SK-N-SH treated with all-trans-retinoic acid at 6 μM for 48 hours (cell line): Measurements from ENCODE around the gene STAT5A.

Experiments
- ATAC-seq: fragments of 200-7000 bp; cut with Tn5 transposase; 3 replicates; pipeline ENCODE4 v1.9.1; 2020; ENCODE audit warnings: mild to moderate bottlenecking, moderate library complexity
- ARNTL ChIP-seq: fragments of 450-650 bp; formaldehyde crosslinking; IDR thresholded peaks from 2 replicates; pipeline ENCODE4 v1.5.0; 2020; ENCODE audit warnings: low read depth, mild to moderate bottlenecking, moderate library complexity, borderline replicate concordance
- BACH2 ChIP-seq: fragments of 250-450 bp; sonication (Bioruptor Pico); IDR thresholded peaks from 2 replicates; pipeline ENCODE4 v1.9.0; 2021; ENCODE audit warnings: mild to moderate bottlenecking, borderline replicate concordance
- CREB5 ChIP-seq: fragments of 250-450 bp; sonication (Bioruptor Pico); IDR thresholded peaks from 2 replicates; pipeline ENCODE4 v1.5.1; 2020; ENCODE audit warnings: low read depth, mild to moderate bottlenecking, moderate library complexity
- CSDC2 ChIP-seq: fragments of 250-450 bp; sonication (Bioruptor Pico); IDR thresholded peaks from 2 replicates; pipeline ENCODE4 v1.5.0; 2020; ENCODE audit warnings: mild to moderate bottlenecking, moderate library complexity
- CSRNP3 ChIP-seq: fragments of 250-450 bp; sonication (Bioruptor Pico); IDR thresholded peaks from 2 replicates; pipeline ENCODE4 v1.5.1; 2021; ENCODE audit warnings: mild to moderate bottlenecking, moderate library complexity
- ESRRG ChIP-seq: fragments of 250-450 bp; sonication (Bioruptor Pico); IDR thresholded peaks from 2 replicates; pipeline ENCODE4 v1.6.1; 2021; ENCODE audit warnings: mild to moderate bottlenecking
- GLIS3 ChIP-seq: fragments of 250-450 bp; sonication (Bioruptor Pico); IDR thresholded peaks from 2 replicates; pipeline ENCODE4 v1.5.0; 2020; ENCODE audit warnings: mild to moderate bottlenecking, moderate library complexity
- OSR1 ChIP-seq: fragments of 250-450 bp; sonication (Bioruptor Pico); IDR thresholded peaks from 2 replicates; pipeline ENCODE4 v1.8.0; 2022; ENCODE audit warnings: moderate library complexity, mild to moderate bottlenecking, inconsistent platforms
- POU6F1 ChIP-seq: fragments of 250-450 bp; sonication (Bioruptor Pico); IDR thresholded peaks from 2 replicates; pipeline ENCODE4 v1.8.0; 2021; ENCODE audit warnings: low read depth, mild to moderate bottlenecking, moderate library complexity, borderline replicate concordance
- PPARA ChIP-seq: fragments of 250-450 bp; sonication (Bioruptor Pico); IDR thresholded peaks from 2 replicates; pipeline ENCODE4 v1.5.0; 2020; ENCODE audit warnings: mild to moderate bottlenecking, borderline replicate concordance
- SNAI2 ChIP-seq: fragments of 250-450 bp; sonication (Bioruptor Pico); IDR thresholded peaks from 2 replicates; pipeline ENCODE4 v1.5.0; 2020; ENCODE audit warnings: mild to moderate bottlenecking, moderate library complexity
- TCF4 ChIP-seq: fragments of 250-450 bp; sonication (Bioruptor Pico); IDR thresholded peaks from 2 replicates; pipeline ENCODE4 v1.8.0; 2021; ENCODE audit warnings: mild to moderate bottlenecking, moderate library complexity, borderline replicate concordance
- TOX ChIP-seq: fragments of 250-450 bp; sonication (Bioruptor Pico); IDR thresholded peaks from 2 replicates; pipeline ENCODE4 v1.8.0; 2021; ENCODE audit warnings: mild to moderate bottlenecking, moderate library complexity, borderline replicate concordance
- TSHZ2 ChIP-seq: fragments of 250-450 bp; sonication (Bioruptor Pico); IDR thresholded peaks from 2 replicates; pipeline ENCODE4 v1.5.0; 2020; ENCODE audit warnings: mild to moderate bottlenecking, moderate library complexity
- ZC3H10 ChIP-seq: fragments of 250-450 bp; sonication (Bioruptor Pico); IDR thresholded peaks from 2 replicates; pipeline ENCODE4 v1.5.1; 2021; ENCODE audit warnings: mild to moderate bottlenecking, moderate library complexity
- ZFP3 ChIP-seq: fragments of 250-450 bp; sonication (Bioruptor Pico); IDR thresholded peaks from 2 replicates; pipeline ENCODE4 v1.5.0; 2020; ENCODE audit warnings: mild to moderate bottlenecking, moderate library complexity
- ZNF565 ChIP-seq: fragments of 450-650 bp; formaldehyde crosslinking; conservative IDR thresholded peaks from 2 replicates; pipeline ENCODE4 v1.5.0; 2020; ENCODE audit warnings: low read depth, mild to moderate bottlenecking, moderate library complexity
- ZNF70 ChIP-seq: fragments of 450-650 bp; formaldehyde crosslinking; IDR thresholded peaks from 2 replicates; pipeline ENCODE4 v1.5.0; 2020; ENCODE audit warnings: mild to moderate bottlenecking, moderate library complexity
- ZNF8 ChIP-seq: fragments of 450-650 bp; formaldehyde crosslinking; IDR thresholded peaks from 2 replicates; pipeline ENCODE4 v1.5.0; 2020; ENCODE audit warnings: mild to moderate bottlenecking, moderate library complexity

Gene STAT5A

GRCh38 chr17:42284024-42284369, 4.3 kb upstream of the STAT5A start (continued):
- no peak for TF ChIP-seq TOX (CRISPR knock-in tag)
- TF ChIP-seq, all 23 proteins: peak for 0

GRCh38 chr17:42284566-42284965, 3.7 kb upstream of the STAT5A start:
- no peak for ATAC-seq
- TF ChIP-seq CSRNP3 (CRISPR knock-in tag): no peak
- TF ChIP-seq TSHZ2 (CRISPR knock-in tag): no peak
- TF ChIP-seq CSDC2 (CRISPR knock-in tag): no peak
- no peak for TF ChIP-seq PPARA (CRISPR knock-in tag)
- no peak for TF ChIP-seq ESRRG (CRISPR knock-in tag)
- no peak for TF ChIP-seq POU6F1 (CRISPR knock-in tag)
- TF ChIP-seq ZFP3: no peak
- no peak for TF ChIP-seq TOX (CRISPR knock-in tag)
- TF ChIP-seq OSR1: no peak
- no peak for TF ChIP-seq ZNF8 (CRISPR knock-in tag)
- no peak for TF ChIP-seq GLIS3
- no peak for TF ChIP-seq CREB5 (CRISPR knock-in tag)
- TF ChIP-seq SNAI2 (CRISPR knock-in tag): no peak
- no peak for TF ChIP-seq TCF4 (CRISPR knock-in tag)
- no peak for TF ChIP-seq ZC3H10
- TF ChIP-seq ZNF70 (CRISPR knock-in tag): no peak
- TF ChIP-seq ARNTL: no peak

- ATAC-seq: no peak
- no peak for TF ChIP-seq ZNF70 (CRISPR knock-in tag)
- no peak for TF ChIP-seq ZNF565
- TF ChIP-seq ARNTL: no peak
- no peak for TF ChIP-seq PPARA (CRISPR knock-in tag)
- no peak for TF ChIP-seq CSDC2 (CRISPR knock-in tag)
- TF ChIP-seq BACH2 (CRISPR knock-in tag): no peak
- TF ChIP-seq POU6F1 (CRISPR knock-in tag): no peak
- TF ChIP-seq TSHZ2 (CRISPR knock-in tag): no peak
- TF ChIP-seq ESRRG (CRISPR knock-in tag): no peak
Measured at GRCh38 chr17:42285346-42286050, 2.8 kb upstream of the STAT5A start.
